Stimulated activated memory B cell treated with anti-CD40 and anti-IgM and Interleukin-4, amounts not matched to agents 10 μg/mL and 1 μg/mL and 100 μg/mL, for 72 hours (primary cell): ENCODE measurements around the gene AGBL1.

Experiments
- ATAC-seq: fragments of 150-1000 bp; cut with Tn5 transposase; 2 replicates; pipeline ENCODE4 v1.10.0; 2021
- H3K27ac Mint-ChIP-seq: one replicate; pipeline ENCODE4 v1.8.0; 2022; ENCODE audit warnings: mild to moderate bottlenecking, mixed read lengths
- H3K27me3 Mint-ChIP-seq: one replicate; pipeline ENCODE4 v1.8.0; 2022; ENCODE audit warnings: mixed read lengths
- H3K36me3 Mint-ChIP-seq: one replicate; pipeline ENCODE4 v1.8.0; 2022; ENCODE audit warnings: mixed read lengths
- H3K4me1 Mint-ChIP-seq: one replicate; pipeline ENCODE4 v1.8.0; 2022; ENCODE audit warnings: mixed read lengths
- H3K4me3 Mint-ChIP-seq: one replicate; pipeline ENCODE4 v1.8.0; 2022; ENCODE audit warnings: mild to moderate bottlenecking, moderate library complexity, mixed read lengths
- H3K9me3 Mint-ChIP-seq: one replicate; pipeline ENCODE4 v1.8.0; 2022; ENCODE audit warnings: mixed read lengths

The AGBL1 gene

GRCh38 chr15:86165265-86166211 lies 85.9 kb downstream of the AGBL1 start:
- no peaks in the 10 kb centered on the region for H3K36me3 Mint-ChIP-seq
- no peak for ATAC-seq
- H3K27ac Mint-ChIP-seq = no peak overlapping the region
- H3K4me3 Mint-ChIP-seq = no peak overlapping the region
- peaks cover 12% of the 10 kb centered on the region for H3K27me3 Mint-ChIP-seq
- H3K9me3 Mint-ChIP-seq = peaks cover 2% of the 10 kb centered on the region
- no peaks in the 10 kb centered on the region for H3K4me1 Mint-ChIP-seq

DNA sequence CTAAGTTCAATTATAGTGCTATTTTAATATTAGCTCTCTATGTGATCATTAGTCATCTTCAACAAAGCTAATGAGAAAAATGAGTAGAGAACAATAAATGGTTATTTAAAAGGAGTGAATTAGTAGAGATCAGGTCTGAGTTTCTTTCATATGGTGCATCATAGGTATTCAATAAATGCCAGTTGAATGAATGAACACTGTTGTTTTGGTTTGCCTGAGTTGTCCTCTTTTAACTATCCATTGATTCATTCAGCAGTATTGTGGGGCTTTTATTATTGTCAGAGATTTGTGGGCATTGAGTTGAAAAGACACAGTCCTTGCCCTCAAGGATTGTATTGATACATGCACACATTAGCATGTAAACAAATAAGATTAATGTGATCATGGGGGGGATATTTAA lies 88.2 kb downstream of the AGBL1 start:
- no peaks in the 10 kb centered on the region for H3K36me3 Mint-ChIP-seq
- peaks cover 12% of the 10 kb centered on the region for H3K27me3 Mint-ChIP-seq
- H3K4me1 Mint-ChIP-seq = no peaks in the 10 kb centered on the region
- no peak overlapping the region for H3K4me3 Mint-ChIP-seq
- no peak for ATAC-seq
- H3K9me3 Mint-ChIP-seq = no peaks in the 10 kb centered on the region
- no peak overlapping the region for H3K27ac Mint-ChIP-seq

DNA sequence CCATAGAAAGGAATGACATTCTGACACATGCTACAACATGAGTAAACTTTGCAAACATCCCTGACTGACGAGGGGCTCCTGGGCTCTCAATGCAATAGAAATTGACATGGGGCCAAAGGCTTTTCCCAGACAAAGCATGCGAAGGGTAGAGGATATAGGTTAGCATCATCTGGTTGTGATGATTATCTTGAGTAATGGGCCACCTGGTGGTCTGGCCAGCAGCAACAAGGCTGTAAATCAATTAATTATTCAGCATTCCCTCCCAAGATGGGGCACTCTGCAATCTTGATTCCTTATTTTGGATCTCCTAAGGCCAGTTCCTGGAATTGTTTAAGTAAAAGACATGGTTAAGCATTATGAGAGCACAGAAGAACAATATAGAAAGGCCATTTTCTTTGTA lies 99.2 kb downstream of the AGBL1 start:
- ATAC-seq = no peak
- Mint-ChIP-seq H3K4me3 (no peak overlapping the region), H3K27me3 (peaks cover 20% of the 10 kb centered on the region), H3K27ac (no peak overlapping the region), H3K4me1 (no peaks in the 10 kb centered on the region), H3K36me3 (no peaks in the 10 kb centered on the region), H3K9me3 (peaks cover 12% of the 10 kb centered on the region)

DNA sequence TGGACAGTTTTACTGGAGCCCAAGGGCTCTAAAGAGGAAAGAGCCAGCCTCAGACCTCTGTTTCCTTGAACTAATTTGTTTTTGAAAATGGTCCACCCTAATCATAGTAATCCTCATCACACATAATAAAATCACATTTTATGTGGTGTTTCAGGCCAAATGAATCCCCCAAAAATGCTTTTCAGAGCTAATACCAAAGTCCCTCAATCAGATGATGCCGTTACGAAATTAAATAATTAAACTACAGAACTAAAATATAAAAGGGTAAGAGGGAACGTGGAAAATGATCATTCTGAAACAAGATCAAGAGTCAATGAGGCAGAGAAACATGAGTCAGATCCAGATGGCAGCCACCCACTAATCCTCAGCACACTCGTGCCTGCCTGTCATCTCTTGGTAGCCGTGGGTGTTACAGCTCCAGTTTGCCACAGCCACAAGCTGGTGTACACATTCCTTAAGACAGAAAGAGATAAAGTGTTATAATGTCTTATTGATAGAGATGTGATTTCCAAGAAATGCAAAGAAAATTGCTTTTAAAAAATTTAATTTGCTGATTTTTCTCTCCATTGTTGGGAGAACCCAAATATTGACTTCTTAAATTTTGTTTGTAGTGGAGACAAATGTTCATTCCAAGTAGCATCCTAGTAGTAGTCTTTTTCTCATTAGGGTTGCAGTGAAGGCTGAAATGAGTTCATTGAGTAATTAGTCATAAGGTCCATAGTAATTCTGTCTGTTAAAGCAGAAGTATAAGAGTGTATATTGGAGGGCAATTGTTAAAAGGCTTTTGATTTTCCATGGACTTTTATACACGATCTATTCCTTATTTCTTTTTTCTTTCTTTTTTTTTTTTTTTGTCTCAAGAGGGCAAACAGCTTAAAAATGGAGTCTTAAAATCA lies 104.2 kb downstream of the AGBL1 start:
- ATAC-seq = no peak
- H3K9me3 Mint-ChIP-seq = no peaks in the 10 kb centered on the region
- peaks cover 11% of the 10 kb centered on the region for H3K27me3 Mint-ChIP-seq
- H3K27ac Mint-ChIP-seq = no peak overlapping the region
- H3K4me3 Mint-ChIP-seq = no peak overlapping the region
- no peaks in the 10 kb centered on the region for H3K36me3 Mint-ChIP-seq
- no peaks in the 10 kb centered on the region for H3K4me1 Mint-ChIP-seq

DNA sequence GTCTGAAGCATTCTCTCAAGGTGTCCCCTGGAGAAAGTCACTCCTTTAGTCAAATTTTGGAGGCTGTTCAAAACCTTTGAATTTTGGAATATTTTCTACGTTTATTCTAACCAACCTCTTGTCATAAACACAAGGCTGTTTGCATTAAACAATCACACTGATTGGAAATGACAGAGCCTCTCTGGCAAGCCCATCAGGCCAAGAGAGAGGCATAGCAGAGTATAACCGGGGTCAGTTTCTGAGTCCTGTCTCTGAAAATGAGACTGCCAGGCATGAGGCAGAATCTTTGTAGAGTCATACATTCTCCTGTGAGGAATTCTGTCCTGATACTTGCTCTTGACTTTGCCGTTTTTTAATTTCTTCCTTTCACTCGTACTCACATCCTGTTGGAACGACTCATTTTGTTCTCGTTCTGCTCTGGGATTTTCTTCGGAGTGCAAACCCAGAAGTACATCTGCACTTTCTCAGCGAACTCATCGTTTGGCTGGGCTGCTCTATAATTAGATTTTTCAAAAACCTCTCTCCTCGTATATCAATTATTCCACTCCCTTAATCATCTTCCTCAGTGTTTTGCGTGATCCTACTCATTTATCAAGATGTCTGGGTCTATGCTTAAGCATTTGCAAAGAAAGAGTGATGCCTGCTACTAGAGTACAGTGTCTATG lies 114.2 kb downstream of the AGBL1 start:
- Mint-ChIP-seq H3K27me3 (no peaks in the 10 kb centered on the region), H3K4me1 (no peaks in the 10 kb centered on the region), H3K4me3 (no peak overlapping the region), H3K27ac (no peak overlapping the region), H3K36me3 (no peaks in the 10 kb centered on the region), H3K9me3 (peaks cover 3% of the 10 kb centered on the region)
- no peak for ATAC-seq

GRCh38 chr15:86197770-86198169 lies 118.1 kb downstream of the AGBL1 start:
- no peaks in the 10 kb centered on the region for H3K9me3 Mint-ChIP-seq
- no peak overlapping the region for H3K4me3 Mint-ChIP-seq
- no peaks in the 10 kb centered on the region for H3K4me1 Mint-ChIP-seq
- H3K27ac Mint-ChIP-seq = no peak overlapping the region
- no peaks in the 10 kb centered on the region for H3K27me3 Mint-ChIP-seq
- peak; percentile 34 for ATAC-seq
- no peaks in the 10 kb centered on the region for H3K36me3 Mint-ChIP-seq

GRCh38 chr15:86199467-86200145 lies 119.9 kb downstream of the AGBL1 start:
- Mint-ChIP-seq H3K4me1 (no peaks in the 10 kb centered on the region), H3K36me3 (no peaks in the 10 kb centered on the region), H3K9me3 (peaks cover 4% of the 10 kb centered on the region), H3K27ac (no peak overlapping the region), H3K27me3 (no peaks in the 10 kb centered on the region), H3K4me3 (no peak overlapping the region)
- ATAC-seq = no peak

- H3K36me3 Mint-ChIP-seq = no peaks in the 10 kb centered on the region
- H3K4me1 Mint-ChIP-seq = no peaks in the 10 kb centered on the region
- ATAC-seq = no peak
- H3K27me3 Mint-ChIP-seq = no peaks in the 10 kb centered on the region
- H3K4me3 Mint-ChIP-seq = no peak overlapping the region
- peaks cover 4% of the 10 kb centered on the region for H3K9me3 Mint-ChIP-seq
- H3K27ac Mint-ChIP-seq = no peak overlapping the region
Observed at GRCh38 chr15:86201313-86202008, 121.8 kb downstream of the AGBL1 start.

DNA sequence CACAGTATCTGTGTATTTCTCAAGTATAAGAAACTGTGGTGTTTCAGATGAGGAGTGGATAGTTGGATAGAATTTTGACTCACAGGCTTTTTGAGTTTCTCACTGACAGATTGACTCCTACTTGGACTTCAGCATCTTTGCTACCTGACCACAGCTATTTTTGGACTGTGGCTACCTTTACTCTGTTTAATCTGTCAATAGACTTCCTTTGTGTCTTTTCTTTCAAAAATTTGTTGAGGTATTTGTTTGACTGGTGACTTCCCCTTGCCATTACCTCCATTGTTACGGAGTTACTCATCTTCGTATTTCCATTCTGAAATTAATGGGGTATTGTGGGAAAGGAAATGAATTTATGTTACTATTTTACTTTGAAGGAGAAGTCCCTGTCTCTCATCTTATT lies 123.8 kb downstream of the AGBL1 start:
- no peaks in the 10 kb centered on the region for H3K4me1 Mint-ChIP-seq
- H3K4me3 Mint-ChIP-seq = no peak overlapping the region
- H3K27me3 Mint-ChIP-seq = no peaks in the 10 kb centered on the region
- no peak for ATAC-seq
- no peak overlapping the region for H3K27ac Mint-ChIP-seq
- peaks cover 6% of the 10 kb centered on the region for H3K9me3 Mint-ChIP-seq
- H3K36me3 Mint-ChIP-seq = no peaks in the 10 kb centered on the region

- no peak for ATAC-seq
- Mint-ChIP-seq H3K27me3 (no peaks in the 10 kb centered on the region), H3K27ac (no peak overlapping the region), H3K4me3 (no peak overlapping the region), H3K9me3 (peaks cover 9% of the 10 kb centered on the region), H3K4me1 (no peaks in the 10 kb centered on the region), H3K36me3 (no peaks in the 10 kb centered on the region)
Observed at GRCh38 chr15:86205096-86205495, 125.4 kb downstream of the AGBL1 start.

DNA sequence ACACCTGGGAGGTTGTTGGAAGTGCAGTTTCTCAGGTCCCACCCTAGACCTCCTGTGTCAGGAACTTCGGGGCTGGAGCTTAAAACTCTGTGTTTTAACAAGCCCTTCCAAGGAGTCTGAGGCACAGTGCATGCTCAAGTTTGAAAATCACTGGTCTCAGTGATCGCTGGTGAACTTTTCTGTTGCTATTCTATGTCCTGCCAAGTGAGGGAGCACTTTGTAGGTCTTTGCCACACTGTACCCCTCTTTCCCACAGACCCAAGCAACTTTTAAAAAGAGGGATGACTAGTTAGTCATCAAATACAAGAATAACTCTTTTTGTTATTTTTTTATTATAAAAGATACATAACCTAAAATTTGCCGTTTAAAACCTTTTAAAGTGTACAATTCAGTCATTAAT lies 133.7 kb downstream of the AGBL1 start:
- Mint-ChIP-seq H3K27me3 (no peaks in the 10 kb centered on the region), H3K27ac (no peak overlapping the region), H3K36me3 (no peaks in the 10 kb centered on the region), H3K9me3 (peaks cover 26% of the 10 kb centered on the region), H3K4me1 (no peaks in the 10 kb centered on the region), H3K4me3 (no peak overlapping the region)
- ATAC-seq = no peak

- H3K36me3 Mint-ChIP-seq = no peaks in the 10 kb centered on the region
- no peak overlapping the region for H3K4me3 Mint-ChIP-seq
- no peaks in the 10 kb centered on the region for H3K27me3 Mint-ChIP-seq
- ATAC-seq = no peak
- H3K27ac Mint-ChIP-seq = no peak overlapping the region
- no peaks in the 10 kb centered on the region for H3K4me1 Mint-ChIP-seq
- peaks cover 26% of the 10 kb centered on the region for H3K9me3 Mint-ChIP-seq
Observed at GRCh38 chr15:86213888-86214287, 134.2 kb downstream of the AGBL1 start.

DNA sequence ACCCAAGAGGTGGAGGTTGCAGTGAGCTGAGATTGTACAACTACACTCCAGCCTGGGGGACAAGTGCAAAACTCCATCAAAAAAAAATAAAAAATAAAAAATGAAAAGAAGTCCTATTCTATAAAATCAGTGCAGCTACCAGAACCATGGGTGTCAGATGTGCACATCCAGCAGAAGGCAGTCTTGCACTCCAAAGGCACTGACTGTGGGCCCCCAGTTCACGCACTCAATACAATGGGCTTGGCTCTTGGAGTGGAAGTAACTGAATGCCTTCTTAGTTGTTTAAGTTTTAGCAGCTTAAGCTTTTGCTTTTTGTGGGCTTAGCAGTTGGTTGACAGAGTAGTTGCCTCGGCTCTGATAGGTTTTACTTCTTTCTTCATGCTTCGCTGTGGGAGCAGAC lies 141.4 kb downstream of the AGBL1 start:
- Mint-ChIP-seq H3K4me3 (no peak overlapping the region), H3K27me3 (no peaks in the 10 kb centered on the region), H3K4me1 (no peaks in the 10 kb centered on the region), H3K9me3 (peaks cover 13% of the 10 kb centered on the region), H3K27ac (no peak overlapping the region), H3K36me3 (no peaks in the 10 kb centered on the region)
- no peak for ATAC-seq

- Mint-ChIP-seq H3K27me3 (peaks cover 18% of the 10 kb centered on the region), H3K27ac (no peak overlapping the region), H3K36me3 (no peaks in the 10 kb centered on the region), H3K4me1 (no peaks in the 10 kb centered on the region), H3K9me3 (peaks cover 3% of the 10 kb centered on the region), H3K4me3 (no peak overlapping the region)
- ATAC-seq = no peak
Observed at GRCh38 chr15:86229306-86229705, 149.6 kb downstream of the AGBL1 start.
